Stimulated activated CD4-positive, alpha-beta T cell treated with anti-CD3 and anti-CD28 coated beads, Interleukin-1b, Interleukin-23, amount 100 ng/mL, for 1 hour (primary cell): ENCODE measurements around the gene DOCK10.

ENCODE experiments used
- DNase-seq, 2 donors: peaks; one replicate each; pipeline ENCODE4 v3.0.0-alpha.2; 2020; ENCODE audit warnings: low read depth in 2 of 2

The DOCK10 gene

DNA sequence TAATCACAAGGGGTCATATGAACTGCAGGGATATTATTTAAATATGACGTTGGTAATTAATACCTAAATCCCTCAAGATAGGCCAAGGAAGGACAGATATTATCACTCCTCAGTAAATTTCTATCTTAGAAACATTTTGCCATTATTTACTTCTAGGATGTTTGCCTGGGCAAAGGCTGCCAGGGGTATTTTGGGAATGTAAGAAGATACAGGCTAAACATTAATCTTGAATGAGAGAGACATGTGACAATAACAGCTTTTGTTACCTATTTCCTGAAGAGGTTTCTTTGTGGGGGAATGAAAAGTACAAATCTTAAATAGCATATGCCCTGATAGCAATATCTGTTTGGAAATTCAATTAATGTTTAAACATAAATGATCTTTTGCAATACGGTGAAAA, 325.3 kb downstream of the DOCK10 start:
- no peak for DNase-seq

DNA sequence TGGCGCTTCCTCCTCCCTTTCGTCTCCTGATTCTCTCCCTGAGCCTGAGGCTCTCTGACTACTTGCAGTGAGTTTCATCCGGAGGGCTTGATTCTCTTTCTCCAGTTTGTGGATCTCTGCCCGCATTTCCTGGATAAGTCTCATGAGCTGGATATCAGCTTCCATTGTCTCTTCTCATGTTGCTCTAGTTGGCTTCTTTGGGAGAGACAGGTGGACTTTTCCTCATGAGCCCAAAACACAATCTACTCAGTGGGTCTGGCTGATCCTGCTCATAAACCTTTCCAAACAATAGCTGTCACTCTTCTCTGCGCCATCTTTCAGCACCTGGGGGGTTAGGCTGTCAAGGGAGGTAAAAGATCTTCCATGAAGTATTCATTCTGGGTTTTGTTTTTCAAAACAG, 326.1 kb downstream of the DOCK10 start, which contains the start of gene CCDC195:
TSS of gene CCDC195 (minus strand) at position 165 of the 400 bp plus-strand sequence. CDS start at position 165, 0 bp downstream.
- no peak for DNase-seq
